Measurements from ENCODE around the gene MARK4.
"Not testable (repeated sequence)": the region's sequence is repeated elsewhere in the genome, so short reads cannot be mapped to it uniquely, and the experiment has no call there.

MARK4 gene

DNA sequence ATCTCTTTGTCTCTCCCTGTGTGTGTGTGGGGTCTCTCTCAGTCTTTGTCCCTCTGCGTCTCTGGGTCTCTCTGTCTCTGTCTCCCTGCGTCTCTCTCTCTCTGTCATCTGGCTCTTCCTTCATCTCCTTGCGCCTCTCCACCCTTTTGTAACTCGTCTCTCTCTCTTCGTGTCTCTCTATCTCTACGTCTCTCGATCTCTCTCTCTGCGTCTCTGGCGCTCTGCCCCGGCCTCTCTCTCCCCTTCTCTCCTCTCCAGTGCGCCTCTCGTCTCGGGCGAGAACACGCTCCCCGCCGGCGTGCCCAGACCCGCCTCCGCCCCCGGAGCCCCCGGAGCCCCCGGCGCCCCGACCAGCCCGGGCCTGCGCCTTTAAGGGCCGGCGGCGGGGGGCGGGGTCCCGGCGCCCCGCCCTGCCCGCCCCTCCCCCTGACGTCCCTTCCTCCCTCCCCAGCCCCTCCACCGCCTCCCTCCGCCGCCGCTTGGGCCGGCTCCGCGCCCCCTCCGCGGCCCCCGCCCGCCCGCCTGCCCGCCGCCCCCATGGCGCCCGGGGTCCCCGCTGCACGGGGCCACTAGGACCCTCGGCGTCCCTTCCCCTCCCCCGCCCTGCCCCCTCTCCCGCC, at the start of gene MARK4:
MARK4 (plus strand) TSS at position 440 of the 620 bp plus-strand sequence. CDS start 318 bp downstream, outside the sequence.
- FAIRE-seq = no peak

DNA sequence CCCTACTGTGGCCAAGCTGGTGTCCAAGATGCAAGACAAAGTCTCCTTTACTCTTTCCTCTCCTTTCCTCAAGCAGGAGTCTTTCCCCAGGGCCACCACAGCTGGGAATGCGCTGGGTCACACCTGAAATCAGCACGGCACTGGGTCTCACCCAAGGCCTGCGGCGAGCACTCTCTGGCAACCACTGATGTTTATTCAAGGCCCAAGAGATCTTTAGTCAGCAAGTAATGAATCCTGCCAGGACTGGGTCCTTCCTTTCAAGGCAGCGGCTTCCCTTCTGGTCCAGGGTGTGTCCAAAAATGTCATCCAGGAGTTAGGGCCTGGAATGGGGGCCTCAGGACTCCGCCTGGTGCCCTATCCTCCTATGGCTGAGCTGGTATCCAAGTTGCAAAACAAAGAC, 48.4 kb upstream of the MARK4 start:
- no peak for FAIRE-seq

DNA sequence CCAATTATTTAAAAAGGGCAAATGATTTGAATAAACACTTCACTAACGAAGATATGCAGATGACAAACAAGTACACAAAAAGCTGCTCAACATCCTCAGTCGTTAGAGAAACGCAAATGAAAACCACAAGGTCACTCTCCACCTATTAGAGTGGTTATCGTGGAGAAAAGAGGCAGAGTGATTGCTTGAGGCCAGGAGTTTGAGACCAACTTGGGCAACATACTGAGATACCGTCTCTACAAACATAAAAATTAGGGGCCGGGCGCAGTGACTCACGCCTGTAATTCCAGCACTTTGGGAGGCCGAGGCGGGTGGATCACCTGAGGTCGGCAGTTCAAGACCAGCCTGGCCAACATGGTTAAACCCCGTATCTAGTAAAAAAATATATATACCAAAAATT, 45.3 kb upstream of the MARK4 start:
- no peak for FAIRE-seq

DNA sequence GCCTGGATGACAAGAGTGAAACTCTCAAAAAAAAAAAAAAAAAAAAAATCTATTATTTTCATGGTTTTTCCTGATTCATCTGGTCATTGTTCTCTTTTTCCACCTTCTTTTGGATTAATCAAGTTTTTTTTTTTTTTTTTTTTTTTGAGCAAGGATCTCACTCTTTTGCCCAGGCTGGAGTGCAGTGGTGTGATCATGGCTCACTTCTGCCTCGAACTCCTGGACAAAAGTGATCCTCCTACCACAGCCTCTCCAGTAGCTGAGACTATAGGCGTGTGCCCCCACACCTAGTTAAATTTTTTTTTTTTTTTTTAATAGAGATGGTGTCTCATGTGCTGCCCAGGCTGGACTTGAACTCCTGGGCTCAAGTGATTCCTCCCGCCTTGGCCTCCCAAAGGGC, 44.7 kb upstream of the MARK4 start:
- FAIRE-seq = no peak

DNA sequence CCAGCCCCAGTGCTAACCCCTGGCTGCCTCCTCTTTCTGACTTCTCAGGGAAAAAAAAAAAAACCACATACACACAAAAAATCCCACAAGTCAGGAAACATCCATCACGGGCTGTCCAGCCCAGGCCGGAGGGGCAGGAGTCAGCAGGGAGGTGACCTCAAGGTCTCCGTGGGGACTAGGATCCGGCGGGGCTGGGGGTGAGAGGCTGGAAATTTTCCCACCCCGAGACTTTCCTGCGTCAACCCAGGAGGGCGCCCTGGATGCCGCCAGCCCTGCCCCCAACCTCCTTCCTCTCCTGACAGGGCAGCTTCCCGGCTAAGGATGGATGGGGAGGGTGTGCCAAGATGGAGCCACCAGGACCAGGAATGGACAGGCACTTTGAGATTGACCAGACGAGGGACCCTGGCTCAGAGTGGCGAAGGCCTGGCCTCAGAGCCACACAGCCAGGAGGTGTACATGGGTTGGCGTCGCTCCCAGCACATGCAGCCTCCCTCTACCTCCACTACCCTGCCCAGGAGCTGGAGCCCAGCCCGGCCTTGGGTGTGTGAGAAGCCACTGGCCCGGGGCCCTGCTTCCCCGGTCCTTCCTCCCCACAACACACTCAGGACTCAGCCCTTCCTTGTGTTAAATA, 39.2 kb upstream of the MARK4 start:
- FAIRE-seq = no peak

DNA sequence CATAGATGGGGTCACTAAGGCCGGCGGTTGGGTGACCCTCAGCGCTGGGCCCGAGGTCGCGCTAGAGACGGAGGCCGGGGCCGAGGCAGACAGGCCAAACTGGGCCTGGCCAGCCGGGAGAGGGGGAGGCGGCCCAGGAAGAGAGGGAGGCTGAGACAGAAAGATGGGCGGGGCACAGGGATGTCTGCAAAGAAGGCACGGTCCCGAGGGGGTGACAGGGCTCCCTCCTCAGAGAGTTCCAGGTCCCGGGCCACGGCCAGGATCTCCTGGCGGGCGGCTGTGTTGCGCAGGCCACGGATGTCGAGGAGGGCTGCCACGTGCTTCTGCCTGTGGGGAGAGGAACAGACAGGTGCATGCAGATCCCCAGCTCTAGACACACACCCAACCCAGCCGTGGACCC, 38.0 kb upstream of the MARK4 start:
- no peak for FAIRE-seq

DNA sequence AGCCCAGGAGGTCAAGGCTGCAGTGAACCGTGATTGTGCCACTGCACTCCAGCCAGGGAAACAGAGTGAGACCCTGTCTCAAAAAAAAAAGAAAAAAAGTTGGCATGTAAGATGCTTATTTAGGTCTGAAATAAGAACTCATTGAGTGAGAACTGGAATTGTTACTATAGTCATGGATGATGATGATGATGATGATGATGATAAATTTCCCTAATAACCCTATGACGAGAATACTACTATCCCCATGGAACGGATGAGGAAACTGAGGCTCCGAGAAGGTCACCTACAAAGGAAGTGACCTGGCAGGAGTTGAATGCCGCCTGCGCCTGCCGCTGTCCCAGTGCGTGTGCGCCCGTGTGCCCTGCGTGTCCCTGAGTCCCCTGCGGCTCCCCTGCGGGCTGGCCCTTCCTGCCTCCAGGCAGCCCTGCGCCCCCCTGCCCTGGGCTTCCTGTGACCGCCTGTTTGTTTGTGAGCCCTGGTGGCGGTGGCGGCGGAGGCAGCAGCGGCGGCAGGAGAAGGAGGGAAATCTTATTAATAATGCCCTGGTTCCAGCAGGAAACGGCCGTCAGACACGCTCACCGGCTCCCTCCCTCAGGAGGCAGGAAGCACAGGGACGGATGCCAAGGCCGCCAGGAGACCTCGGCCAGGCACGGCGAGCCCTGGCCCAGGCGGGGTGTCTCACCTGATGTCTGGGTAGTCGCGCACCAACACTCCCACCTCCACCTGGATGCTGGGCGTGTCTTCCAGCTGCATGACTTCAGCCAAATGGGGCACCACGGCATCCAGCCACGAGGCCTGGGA, 35.5 kb upstream of the MARK4 start:
- FAIRE-seq = no peak

DNA sequence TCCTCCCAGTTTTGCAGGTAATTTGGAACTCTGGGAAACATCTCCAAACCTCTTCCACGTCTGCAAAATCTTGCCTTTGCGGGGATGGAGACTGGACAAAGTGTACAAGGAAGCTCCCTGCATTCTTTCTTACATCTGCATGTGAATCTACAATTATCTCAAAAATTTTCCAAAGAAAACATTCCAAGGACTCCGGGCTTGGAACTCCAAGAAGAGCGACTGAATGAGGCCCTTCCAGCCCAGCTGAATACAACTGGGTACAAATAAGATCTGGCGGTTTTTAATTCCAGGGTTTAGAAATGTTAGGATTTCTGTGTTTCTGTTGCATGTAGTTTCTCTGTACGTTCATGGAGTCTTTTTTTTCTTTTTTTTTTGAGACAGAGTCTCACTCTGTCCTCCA, 34.4 kb upstream of the MARK4 start:
- FAIRE-seq = no peak

DNA sequence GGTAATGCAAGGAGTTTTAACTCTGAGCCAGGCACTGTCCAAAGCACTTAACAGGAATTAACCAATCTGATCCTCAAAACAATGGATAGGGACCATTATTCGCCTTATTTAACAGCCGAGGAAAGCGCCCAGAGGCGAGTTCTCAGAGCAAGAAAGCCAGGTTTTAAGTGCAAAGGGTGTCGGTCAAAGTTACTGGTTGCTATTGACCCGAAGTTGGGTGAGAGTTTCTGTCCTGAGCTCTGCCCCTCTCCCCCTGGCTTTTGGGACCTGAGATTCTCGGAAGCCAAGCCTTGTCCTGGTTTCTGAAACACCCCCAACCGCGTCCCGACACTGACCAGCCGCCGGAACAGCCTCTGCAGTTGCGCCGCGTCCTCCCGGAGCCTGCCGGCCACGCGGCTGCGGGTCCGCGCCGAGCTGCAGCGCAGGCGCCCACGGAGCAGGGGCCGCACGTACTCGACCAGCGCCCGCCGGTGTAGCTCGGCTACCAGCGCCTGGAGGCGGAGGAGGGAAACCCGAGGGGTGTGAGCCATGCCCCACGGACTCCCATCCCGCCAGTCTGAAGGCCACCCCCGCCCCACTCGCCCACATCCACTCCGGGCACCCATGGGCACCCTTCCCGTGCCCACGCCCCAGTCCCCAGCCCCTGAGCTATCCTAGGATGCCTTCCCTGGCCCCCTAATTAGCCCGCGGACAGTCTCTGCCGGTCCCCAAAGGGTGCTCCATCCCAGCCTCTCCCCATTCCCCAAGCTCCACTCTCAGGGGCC, 33.7 kb upstream of the MARK4 start:
- no peak for FAIRE-seq

DNA sequence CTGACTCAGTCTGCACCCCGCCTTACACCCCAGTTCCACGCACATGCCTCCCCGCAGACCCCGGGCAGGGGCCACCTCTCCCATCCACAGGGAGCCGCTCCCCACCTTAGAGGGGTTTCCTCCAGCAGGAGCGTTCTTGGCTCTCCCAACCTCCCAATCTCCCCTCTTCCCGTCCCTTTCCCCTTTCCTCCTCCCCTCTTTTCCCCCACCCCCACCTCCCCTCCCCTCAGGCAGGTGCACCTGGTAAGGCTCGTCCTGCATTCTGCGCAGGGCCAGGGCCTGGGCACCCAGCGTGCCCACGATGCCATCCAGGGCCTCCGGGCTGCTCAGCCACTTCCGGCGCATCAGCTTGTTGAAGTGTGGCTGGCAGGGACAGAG, 33.1 kb upstream of the MARK4 start:
- FAIRE-seq = no peak

DNA sequence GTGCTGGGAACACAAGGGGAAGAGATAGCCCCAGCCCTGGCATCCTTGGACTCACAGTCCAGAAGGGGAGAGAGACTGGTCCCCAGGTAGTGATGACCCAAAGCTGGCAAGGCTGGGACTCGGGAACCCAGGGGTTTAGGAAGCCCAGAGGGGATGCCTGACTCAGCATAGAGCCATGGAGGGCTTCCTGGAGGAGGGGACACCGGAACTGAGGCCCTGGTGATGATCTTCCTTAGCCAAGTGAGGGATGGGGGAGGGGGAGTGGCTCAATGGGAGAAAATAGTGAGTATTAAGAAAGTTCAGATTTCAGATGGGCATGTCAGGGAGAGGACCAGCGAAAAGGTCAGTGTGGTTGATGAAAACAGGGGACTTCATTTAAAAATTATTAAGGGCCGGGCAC, 32.6 kb upstream of the MARK4 start:
- no peak for FAIRE-seq

DNA sequence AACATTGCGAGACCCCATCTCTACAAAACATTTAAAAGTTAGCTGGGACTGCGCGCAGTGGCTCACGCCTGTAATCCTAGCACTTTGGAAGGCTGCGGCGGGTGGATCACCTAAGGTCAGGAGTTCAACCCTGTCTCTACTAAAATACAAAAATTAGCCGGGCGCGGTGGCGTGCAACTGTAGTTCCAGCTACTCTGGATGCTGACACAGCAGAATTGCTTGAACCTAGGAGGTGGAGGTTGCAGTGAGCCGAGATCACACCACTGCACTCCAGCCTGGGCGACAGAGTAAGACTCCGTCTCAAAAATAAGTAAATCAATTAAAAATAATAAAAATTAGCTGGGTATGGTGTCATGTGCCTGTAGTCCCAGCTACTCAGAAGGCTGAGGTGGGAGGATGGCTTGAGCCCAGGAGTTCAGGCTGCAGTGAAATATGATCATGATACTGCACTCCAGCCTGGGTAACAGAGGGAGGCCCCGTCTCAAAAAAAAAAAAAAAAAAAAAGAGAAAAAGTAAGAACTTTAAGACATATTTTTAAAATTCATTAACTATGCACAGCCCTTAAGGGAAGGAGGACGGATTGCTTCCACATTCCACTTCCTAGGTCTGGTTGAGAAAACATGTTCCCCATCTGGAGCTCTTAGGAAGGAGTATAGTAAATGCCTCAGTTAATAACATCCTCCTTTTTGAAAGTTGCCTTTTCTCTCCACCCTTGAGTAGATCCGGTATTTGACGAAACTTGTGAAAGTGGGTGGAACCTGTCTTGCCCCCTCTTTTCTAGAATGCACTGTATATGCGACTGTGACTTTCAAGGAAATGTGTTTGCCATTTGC, 31.9 kb upstream of the MARK4 start:
- FAIRE-seq = no peak

DNA sequence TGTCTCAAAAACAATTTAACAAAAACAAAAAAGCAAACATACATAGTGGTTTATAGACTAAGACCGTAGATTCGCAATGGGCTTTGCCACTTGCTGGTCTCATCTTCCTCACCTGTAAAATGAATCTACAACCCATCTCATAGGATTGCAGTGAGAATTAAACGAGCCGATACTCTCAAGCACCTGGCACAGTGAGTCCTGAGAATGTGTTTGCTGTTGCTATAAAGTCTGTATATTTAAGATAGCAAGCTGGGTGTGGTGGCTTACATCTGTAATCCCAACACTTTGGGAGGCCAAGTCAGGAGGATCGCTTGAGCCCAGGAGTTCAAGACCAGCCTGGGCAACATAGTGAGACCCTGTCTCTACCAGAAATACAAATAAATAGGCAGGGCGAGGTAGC, 28.3 kb upstream of the MARK4 start:
- no peak for FAIRE-seq

DNA sequence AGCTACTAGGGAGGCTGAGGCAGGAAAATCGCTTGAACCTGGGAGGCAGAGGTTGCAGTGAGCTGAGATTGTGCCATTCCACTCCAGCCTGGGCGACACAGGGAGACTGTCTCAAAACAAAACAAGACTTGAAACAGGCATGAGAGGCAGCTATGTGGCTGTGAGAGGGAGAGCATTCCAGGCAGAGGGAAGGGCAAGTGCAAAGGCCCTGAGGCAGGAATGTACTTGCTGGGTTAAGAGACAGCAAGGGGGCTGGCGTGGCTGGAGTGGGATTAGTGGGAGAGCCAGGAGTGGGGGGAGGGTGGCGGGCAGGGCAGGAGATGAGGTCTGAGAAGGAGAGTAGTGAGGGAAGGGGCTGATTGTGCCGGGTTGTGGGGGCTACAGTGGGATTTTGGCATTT, 27.2 kb upstream of the MARK4 start:
- FAIRE-seq = no peak

DNA sequence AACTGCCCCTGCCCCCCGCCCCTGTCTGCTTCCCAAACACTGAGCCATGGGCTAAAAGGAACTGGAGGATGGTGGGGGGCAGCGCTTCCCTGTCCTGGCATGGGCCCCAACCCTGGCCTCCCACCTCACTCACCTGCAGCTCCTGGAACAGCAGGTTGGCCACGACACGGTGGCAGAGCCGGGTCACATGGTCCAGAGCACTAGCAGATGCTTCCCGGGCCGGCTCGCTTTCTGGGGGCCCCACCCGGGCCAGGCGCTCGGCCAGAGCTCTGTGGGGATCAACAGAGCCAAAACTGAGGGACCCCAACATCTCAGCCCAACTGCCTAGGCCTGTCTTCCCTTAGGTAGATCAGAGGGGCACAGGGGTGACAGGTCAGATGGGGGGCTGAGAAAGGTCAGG, 26.4 kb upstream of the MARK4 start:
- FAIRE-seq = no peak

DNA sequence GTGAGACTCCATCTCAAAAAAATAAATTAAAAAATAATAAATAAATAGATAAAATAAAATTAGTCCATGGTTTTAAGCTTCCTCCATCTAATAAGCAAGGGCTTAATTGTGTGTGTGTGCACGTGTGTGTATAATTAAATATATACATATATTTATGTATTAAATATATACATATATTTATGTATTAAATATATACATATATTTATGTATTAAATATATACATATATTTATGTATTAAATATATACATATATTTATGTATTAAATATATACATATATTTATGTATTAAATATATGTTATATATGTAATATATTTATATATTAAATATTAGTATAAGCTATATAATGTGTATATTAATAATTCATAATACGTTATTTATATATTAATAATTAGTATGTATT, 22.0 kb upstream of the MARK4 start:
- not testable (repeated sequence) for FAIRE-seq

DNA sequence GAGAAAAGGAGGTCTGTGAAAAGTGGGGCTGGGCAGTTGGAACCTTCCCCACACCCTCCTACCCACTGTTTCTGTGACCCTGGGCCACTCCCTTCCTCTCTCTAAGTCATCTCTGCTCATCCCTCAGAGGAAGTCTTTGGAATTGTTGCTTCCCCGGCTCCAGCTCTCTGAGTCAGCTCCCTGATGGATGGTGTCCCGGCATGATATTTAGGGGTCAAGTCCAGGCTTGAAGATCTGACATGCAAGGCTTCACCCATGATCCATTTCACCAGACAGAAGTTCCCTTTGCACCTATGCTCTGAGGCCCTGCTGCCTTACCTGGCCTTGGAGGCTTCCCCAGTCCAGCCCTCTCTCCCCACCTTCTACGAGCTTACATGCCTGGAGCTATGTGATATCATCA, 19.2 kb upstream of the MARK4 start:
- no peak for FAIRE-seq

DNA sequence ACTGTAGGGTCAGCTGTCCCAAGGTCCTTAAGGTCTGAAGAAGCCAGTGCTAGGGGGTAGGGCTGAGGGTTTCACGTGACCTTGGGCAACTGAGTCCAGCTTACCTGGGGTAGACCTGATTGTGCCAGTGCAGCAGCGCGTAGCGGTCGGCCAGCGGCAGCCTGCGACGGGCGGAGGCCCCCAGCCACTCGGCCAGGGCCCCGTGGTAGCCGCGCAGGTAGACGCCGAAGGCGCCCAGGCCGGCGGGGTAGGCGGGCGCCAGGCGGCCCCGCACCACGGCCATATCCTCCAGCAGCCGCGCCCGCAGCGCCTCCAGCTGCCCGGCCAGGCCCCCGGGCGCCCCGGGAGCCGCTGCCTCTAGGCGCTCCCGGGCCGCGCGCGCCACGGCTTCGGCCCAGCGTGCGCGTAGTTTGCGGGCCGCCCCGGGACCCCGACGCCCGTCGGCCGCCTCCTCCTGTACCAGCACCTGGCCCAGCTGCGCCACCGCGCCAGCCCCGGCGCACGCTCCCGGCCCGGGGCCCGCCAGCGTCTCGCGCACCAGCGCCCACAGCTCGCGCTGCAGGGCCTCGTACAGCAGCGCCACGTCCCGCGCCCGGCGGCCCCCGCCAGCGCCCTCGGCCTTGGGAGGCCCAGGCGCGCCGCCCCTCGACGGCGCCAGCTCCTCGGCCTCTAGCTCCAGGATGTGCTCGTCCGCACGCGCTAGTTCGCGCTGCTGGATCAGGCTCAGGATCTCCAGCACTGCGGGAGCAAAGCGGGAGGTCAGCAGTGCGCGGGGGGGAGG, 16.8 kb upstream of the MARK4 start:
- no peak for FAIRE-seq

DNA sequence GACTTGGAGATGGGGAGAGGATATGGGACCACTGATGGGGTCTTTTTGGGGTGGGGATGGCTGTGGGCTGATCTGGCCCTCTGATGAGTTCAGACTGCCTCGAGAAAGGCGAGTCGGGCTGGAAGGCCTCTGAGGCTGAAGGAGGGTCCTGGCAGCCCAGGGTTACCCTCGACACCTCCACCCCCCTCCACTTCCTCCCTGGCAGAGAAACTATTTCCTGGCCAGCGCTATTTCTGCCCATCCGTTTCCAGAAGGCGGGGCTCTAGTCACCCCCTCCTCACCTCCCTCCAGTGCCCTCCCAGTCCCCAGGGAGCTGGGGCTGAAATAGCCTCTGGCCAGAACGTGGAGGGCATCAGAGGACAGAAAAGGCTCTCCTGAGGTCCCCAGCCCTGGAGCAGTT, 15.6 kb upstream of the MARK4 start:
- no peak for FAIRE-seq

DNA sequence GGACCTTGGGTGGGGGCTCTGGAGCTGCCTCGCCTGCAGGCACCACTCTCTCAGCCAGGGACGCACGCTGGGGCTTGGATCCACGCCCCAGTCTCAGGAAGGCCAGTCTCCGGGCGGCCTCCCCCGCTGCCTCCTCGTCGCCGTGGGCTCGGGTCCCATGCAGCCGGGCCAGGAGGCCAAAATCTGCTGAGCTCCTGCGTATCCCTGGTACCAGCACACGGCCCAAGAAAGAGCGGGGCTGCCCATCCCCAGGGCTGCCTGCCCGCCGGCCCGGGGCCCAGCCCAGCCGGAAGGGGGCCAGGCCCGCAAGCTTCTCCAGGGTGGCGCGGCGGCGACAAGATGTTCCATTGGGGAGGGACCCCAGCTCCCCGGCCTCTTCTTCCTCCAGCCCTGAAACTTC, 12.5 kb upstream of the MARK4 start:
- FAIRE-seq = no peak

DNA sequence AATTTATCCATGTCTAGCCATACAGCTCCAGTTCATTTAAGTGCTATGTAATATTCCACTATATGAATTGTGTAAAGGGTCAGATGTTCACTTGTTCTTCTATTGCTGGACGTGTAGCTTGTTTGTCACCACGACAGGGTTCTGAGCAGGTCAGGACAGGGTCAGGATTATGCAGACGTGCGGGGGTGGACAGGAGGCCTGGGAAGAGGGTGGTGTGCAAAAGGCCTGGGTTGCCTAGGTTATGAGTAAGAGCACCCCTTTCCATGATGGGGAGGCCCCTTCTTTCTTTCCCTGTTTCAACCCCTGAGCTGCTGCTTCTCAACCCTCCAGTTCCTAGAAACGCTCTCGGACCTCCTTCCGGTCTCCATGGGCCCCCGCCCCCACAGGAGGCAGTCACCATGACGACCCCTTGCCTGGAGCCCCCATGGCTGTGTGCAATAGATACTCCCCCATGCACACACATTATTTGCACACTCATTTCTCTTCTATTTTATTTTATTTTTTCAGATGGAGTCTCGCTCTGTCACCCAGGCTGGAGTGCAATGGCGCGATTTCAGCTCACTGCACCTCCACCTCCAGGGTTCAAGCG, 7.8 kb upstream of the MARK4 start:
- FAIRE-seq = no peak

Measured in colon (tissue), 2 donors.